K562 (cell line): ENCODE data around the gene MRGPRE. TPM values are rescaled to one million over a fixed set of nuclear protein-coding genes. Genes with fewer than 3 reads are reported as not detected.

Source experiments
- CXXC5 ChIP-seq: fragments of 250-450 bp; sonication (Bioruptor Pico); IDR thresholded peaks from 2 replicates; pipeline ENCODE4 v1.8.0; 2022; ENCODE audit warnings: inconsistent platforms, mild to moderate bottlenecking, moderate library complexity
- PURB ChIP-seq: sonication (generic); formaldehyde crosslinking; IDR thresholded peaks from 2 replicates; pipeline ENCODE4 v1.9.0; 2021; ENCODE audit warnings: low read depth, mild to moderate bottlenecking, missing genetic modification reagents
- RAD21 ChIP-seq, 2 experiments: fragments of 250-450 bp in 1 of 2; fragments of 450-650 bp in 1 of 2; sonication (Bioruptor Pico) in 1 of 2; formaldehyde crosslinking in 1 of 2; IDR thresholded peaks in 1 of 2; conservative IDR thresholded peaks in 1 of 2; 2 replicates each; pipeline versions ENCODE4 v1.4.0 to v1.8.0; 2020 to 2022; ENCODE audit warnings: mild to moderate bottlenecking in 2 of 2, moderate library complexity in 1 of 2
- RCOR1 ChIP-seq, 2 experiments: IDR thresholded peaks; 2 replicates each; pipeline ENCODE4 v1.6.1; 2012; ENCODE audit warnings: low read depth in 2 of 2, low read length in 2 of 2, borderline replicate concordance in 1 of 2, improper control_type of control experiment in 1 of 2
- ZBTB1 ChIP-seq: sonication (generic); formaldehyde crosslinking; IDR thresholded peaks from 2 replicates; pipeline ENCODE4 v1.8.1; 2023; ENCODE audit warnings: missing genetic modification reagents, low read depth, mild to moderate bottlenecking, borderline replicate concordance
- ZFX ChIP-seq: sonication (generic); formaldehyde crosslinking; IDR thresholded peaks from 2 replicates; pipeline ENCODE4 v1.8.0; 2022; ENCODE audit warnings: mild to moderate bottlenecking, missing genetic modification reagents, moderate library complexity
- polyA plus RNA-seq, 8 experiments: library from polyadenylated mRNA; depleted of rRNA in 4 of 8; stranded (reverse) in 5 of 8; unstranded in 3 of 8; fragments of >200 nt; fragmentation: Nextera tagmentation in 2 of 8; fragmentation: Illumina TruSeq in 1 of 8; extraction: Ambion mirVana in 2 of 8; extraction: Trizol in 1 of 8; gene quantifications; 2 replicates each; pipeline versions ENCODE4 v1.2.1 to v1.2.3, GENCODE V29; 2011 to 2014; ENCODE audit warnings: inconsistent platforms in 1 of 8, missing spikeins in 1 of 8
- total RNA-seq, 7 experiments: library from RNA; depleted of rRNA in 6 of 7; stranded (reverse); fragments of >200 nt in 6 of 7; fragmentation: Illumina TruSeq in 2 of 7; extraction: Trizol in 2 of 7; gene quantifications; 2 replicates each; pipeline versions ENCODE4 v1.2.1 to v1.2.3, GENCODE V29; 2011 to 2021; ENCODE audit warnings: low replicate concordance in 1 of 7
- TF ChIP-seq, protein P1 (sequence below), 2 experiments: fragments of 450-650 bp; formaldehyde crosslinking in 1 of 2; IDR thresholded peaks; 2 replicates each; pipeline versions ENCODE4 v1.4.0 to v1.6.1; 2014 to 2020; ENCODE audit warnings: mild to moderate bottlenecking in 2 of 2, borderline replicate concordance in 1 of 2, low read depth in 1 of 2

The MRGPRE gene
- total and polyA plus RNA-seq, 9 of the 15 experiments (the other 6 are each of a cell fraction or from before 2014, with no cell fraction given): not detected

DNA sequence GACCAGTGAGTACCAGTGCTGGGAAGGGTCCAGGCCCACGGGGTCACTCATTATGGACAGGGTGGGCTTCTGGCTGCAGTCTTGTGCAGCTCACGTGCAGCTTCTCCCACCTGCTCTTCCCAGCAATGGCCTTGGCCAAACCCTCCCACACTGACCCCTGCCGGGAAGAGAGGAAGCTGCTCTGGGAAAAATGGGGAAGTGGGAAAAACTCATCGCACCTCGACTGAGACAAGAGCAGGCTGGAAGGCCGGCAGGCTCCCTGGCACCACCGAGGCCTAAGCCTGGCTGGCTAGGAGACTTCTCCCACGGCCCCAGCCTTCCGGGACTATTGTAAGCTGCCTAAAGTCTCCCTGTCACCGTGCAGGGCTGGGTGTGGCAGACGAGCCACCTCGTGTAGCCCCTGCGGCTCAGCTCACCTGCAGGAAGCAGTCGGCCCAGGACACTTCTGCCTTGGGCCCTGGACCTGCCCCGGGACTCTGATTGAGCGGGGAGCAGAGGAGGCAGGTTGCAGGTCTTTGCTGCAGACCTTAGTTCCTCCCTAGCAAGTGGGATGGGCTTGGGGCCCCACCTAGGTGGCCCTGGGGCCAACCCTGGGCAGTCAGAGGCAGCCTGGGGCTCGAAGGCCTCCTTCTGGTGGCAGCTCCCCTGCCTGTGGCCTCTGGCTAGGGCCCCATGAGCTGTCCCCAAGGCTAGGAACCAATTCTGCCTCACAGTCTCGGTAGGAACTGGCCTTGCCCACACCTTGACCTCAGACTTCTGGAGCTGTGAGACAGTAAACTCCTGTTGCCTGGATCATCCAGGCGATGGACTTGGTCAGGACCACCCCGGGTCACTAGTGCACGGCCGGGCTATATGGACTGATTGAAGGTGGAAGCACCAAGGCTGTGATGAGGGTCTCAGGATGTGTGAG, 36.7 kb downstream of the MRGPRE start (continued):
- TF ChIP-seq, protein P1, sequence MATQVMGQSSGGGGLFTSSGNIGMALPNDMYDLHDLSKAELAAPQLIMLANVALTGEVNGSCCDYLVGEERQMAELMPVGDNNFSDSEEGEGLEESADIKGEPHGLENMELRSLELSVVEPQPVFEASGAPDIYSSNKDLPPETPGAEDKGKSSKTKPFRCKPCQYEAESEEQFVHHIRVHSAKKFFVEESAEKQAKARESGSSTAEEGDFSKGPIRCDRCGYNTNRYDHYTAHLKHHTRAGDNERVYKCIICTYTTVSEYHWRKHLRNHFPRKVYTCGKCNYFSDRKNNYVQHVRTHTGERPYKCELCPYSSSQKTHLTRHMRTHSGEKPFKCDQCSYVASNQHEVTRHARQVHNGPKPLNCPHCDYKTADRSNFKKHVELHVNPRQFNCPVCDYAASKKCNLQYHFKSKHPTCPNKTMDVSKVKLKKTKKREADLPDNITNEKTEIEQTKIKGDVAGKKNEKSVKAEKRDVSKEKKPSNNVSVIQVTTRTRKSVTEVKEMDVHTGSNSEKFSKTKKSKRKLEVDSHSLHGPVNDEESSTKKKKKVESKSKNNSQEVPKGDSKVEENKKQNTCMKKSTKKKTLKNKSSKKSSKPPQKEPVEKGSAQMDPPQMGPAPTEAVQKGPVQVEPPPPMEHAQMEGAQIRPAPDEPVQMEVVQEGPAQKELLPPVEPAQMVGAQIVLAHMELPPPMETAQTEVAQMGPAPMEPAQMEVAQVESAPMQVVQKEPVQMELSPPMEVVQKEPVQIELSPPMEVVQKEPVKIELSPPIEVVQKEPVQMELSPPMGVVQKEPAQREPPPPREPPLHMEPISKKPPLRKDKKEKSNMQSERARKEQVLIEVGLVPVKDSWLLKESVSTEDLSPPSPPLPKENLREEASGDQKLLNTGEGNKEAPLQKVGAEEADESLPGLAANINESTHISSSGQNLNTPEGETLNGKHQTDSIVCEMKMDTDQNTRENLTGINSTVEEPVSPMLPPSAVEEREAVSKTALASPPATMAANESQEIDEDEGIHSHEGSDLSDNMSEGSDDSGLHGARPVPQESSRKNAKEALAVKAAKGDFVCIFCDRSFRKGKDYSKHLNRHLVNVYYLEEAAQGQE (IDR thresholded peaks at IDR 0.05; ENCODE audit: borderline replicate concordance): peak; percentile 49; the same call in 1 of the 2 replicates
- TF ChIP-seq, protein P1 (CRISPR knock-in tag; IDR thresholded peaks at IDR 0.05; ENCODE audit: low read depth): no peak
- TF ChIP-seq PURB (CRISPR knock-in tag) (no peak), RCOR1 (IDR thresholded peaks at IDR 0.05; ENCODE audit: borderline replicate concordance in 1 of 2, low read depth in 2 of 2, low read length in 2 of 2) (no peak), ZFX (CRISPR knock-in tag) (peak; percentile 46), ZBTB1 (no peak), RAD21 (CRISPR knock-in tag; conservative IDR thresholded peaks at IDR 0.05 in 1 of 2, IDR thresholded peaks at IDR 0.05 in 1 of 2) (peak; percentile 35 to 66), CXXC5 (CRISPR knock-in tag) (peak; percentile 23; the same call in 1 of the 2 replicates)
